Loucy (cell line): ENCODE results near the gene AQP12A.

Experiments used
- H2AFZ ChIP-seq: fragments of 200-600 bp; sonication (generic); 2 replicates; pipeline ENCODE4 v1.6.0; 2016; ENCODE audit warnings: antibody characterized with exemption, mild to moderate bottlenecking, low read length, moderate library complexity
- H3F3A ChIP-seq: fragments of 200-600 bp; 2 replicates; pipeline ENCODE4 v1.6.0; 2016; ENCODE audit warnings: antibody characterized with exemption, low read depth, mild to moderate bottlenecking
- H3K27me3 ChIP-seq: fragments of 200-600 bp; sonication (generic); 2 replicates; pipeline ENCODE4 v1.6.1; 2014; ENCODE audit warnings: low read length, mild to moderate bottlenecking; ENCODE audit not compliant: insufficient read depth, poor library complexity, severe bottlenecking
- H3K36me3 ChIP-seq: fragments of 200-600 bp; sonication (generic); 2 replicates; pipeline ENCODE4 v1.6.1; 2016; ENCODE audit warnings: low read length; ENCODE audit not compliant: insufficient read depth
- H3K4me1 ChIP-seq: fragments of 200-600 bp; sonication (generic); 2 replicates; pipeline ENCODE4 v1.5.1; 2014; ENCODE audit warnings: low read length, mild to moderate bottlenecking; ENCODE audit not compliant: insufficient read depth, poor library complexity, severe bottlenecking
- H3K4me2 ChIP-seq: fragments of 200-600 bp; sonication (generic); 2 replicates; pipeline ENCODE4 v1.6.0; 2014; ENCODE audit warnings: antibody characterized with exemption, low read length, low read depth, mild to moderate bottlenecking; ENCODE audit not compliant: poor library complexity, severe bottlenecking
- H3K4me3 ChIP-seq: fragments of 200-600 bp; sonication (generic); 2 replicates; pipeline ENCODE4 v1.5.1; 2014; ENCODE audit warnings: low read length, mild to moderate bottlenecking, mixed read lengths; ENCODE audit not compliant: poor library complexity, severe bottlenecking
- H3K79me2 ChIP-seq: fragments of 200-600 bp; sonication (generic); 2 replicates; pipeline ENCODE4 v1.6.1; 2014; ENCODE audit warnings: low read length; ENCODE audit not compliant: insufficient read depth
- H3K9ac ChIP-seq: fragments of 200-600 bp; sonication (generic); 2 replicates; pipeline ENCODE4 v1.6.0; 2014; ENCODE audit warnings: mild to moderate bottlenecking, low read depth, low read length, moderate library complexity; ENCODE audit not compliant: poor library complexity, severe bottlenecking
- H3K9me2 ChIP-seq: fragments of 200-600 bp; sonication (generic); replicated peaks from 2 replicates; pipeline ENCODE4 v1.6.1; 2016; ENCODE audit warnings: low read depth, low read length, mixed read lengths
- H3K9me3 ChIP-seq: fragments of 200-600 bp; sonication (generic); 2 replicates; pipeline ENCODE4 v1.6.1; 2014; ENCODE audit warnings: mild to moderate bottlenecking, antibody characterized with exemption, low read length, low read depth; ENCODE audit not compliant: insufficient read depth
- H4K20me1 ChIP-seq: fragments of 200-600 bp; sonication (generic); 2 replicates; pipeline ENCODE4 v1.6.0; 2014; ENCODE audit warnings: antibody characterized with exemption, low read length, mild to moderate bottlenecking; ENCODE audit not compliant: insufficient read depth, poor library complexity, severe bottlenecking
- EZH2phosphoT487 ChIP-seq: fragments of 200-600 bp; IDR thresholded peaks from 2 replicates; pipeline ENCODE4 v1.6.1; 2018; ENCODE audit warnings: antibody characterized with exemption, mild to moderate bottlenecking, moderate library complexity, borderline replicate concordance
- TF ChIP-seq, protein P1 (sequence below): fragments of 200-600 bp; sonication (generic); conservative IDR thresholded peaks from 2 replicates; pipeline ENCODE4 v1.5.1; 2014; ENCODE audit warnings: mild to moderate bottlenecking, antibody characterized with exemption, low read length

AQP12A gene

DNA sequence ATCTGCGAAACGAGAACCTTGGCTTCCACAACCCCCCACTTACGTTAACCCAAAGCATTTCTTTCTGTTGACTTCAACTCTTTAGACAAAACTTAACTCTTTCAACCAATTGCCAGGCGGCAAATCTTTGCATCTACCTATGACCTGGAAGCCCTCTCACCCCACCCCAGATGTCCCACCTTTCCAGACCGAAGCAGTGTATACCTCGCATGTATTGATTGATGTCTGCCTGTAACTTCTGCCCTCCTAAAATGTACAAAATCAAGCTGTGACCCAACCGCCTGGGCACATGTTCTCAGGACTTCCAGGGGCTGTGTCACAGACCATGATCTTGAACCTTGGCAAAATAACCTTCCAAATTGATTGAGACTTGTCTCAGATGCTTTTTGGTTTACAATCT, 21.3 kb upstream of the AQP12A start:
- no peak overlapping the region for H3K4me2 ChIP-seq
- no peak overlapping the region for H2AFZ ChIP-seq
- TF ChIP-seq, protein P1, sequence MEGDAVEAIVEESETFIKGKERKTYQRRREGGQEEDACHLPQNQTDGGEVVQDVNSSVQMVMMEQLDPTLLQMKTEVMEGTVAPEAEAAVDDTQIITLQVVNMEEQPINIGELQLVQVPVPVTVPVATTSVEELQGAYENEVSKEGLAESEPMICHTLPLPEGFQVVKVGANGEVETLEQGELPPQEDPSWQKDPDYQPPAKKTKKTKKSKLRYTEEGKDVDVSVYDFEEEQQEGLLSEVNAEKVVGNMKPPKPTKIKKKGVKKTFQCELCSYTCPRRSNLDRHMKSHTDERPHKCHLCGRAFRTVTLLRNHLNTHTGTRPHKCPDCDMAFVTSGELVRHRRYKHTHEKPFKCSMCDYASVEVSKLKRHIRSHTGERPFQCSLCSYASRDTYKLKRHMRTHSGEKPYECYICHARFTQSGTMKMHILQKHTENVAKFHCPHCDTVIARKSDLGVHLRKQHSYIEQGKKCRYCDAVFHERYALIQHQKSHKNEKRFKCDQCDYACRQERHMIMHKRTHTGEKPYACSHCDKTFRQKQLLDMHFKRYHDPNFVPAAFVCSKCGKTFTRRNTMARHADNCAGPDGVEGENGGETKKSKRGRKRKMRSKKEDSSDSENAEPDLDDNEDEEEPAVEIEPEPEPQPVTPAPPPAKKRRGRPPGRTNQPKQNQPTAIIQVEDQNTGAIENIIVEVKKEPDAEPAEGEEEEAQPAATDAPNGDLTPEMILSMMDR, result no peak
- TF ChIP-seq EZH2phosphoT487, result no peak
- H3K4me3 ChIP-seq, result no peak overlapping the region
- no peaks in the 10 kb centered on the region for H3K79me2 ChIP-seq
- no peaks in the 10 kb centered on the region for H3K36me3 ChIP-seq
- H3K9me2 ChIP-seq, result no peaks in the 10 kb centered on the region
- no peaks in the 10 kb centered on the region for H3F3A ChIP-seq
- H3K4me1 ChIP-seq, result no peaks in the 10 kb centered on the region
- no peaks in the 10 kb centered on the region for H4K20me1 ChIP-seq
- no peaks in the 10 kb centered on the region for H3K9me3 ChIP-seq
- no peak overlapping the region for H3K9ac ChIP-seq
- H3K27me3 ChIP-seq, result no peaks in the 10 kb centered on the region

DNA sequence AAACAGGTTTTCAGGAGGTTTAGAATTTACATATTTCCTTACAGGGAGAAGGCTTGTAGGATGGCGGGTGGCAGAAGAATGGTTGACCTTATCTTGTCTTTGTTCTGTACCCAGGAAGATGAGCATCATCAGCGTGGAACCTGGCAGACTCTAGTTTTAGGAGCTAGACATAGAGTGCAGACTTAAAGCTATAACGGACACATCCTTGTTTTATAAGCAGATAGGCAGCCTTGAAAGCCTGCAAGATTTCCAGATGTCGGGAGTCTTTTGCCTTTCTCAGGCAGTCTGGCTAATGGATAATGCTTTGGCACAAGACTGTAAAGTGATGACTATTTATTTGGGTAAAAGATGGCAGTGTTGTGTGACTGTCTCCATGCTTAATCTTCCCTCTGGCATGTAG, 20.7 kb upstream of the AQP12A start:
- H4K20me1 ChIP-seq, result no peaks in the 10 kb centered on the region
- H3K9me3 ChIP-seq, result no peaks in the 10 kb centered on the region
- TF ChIP-seq, protein P1, result no peak
- TF ChIP-seq EZH2phosphoT487, result no peak
- no peaks in the 10 kb centered on the region for H3K4me1 ChIP-seq
- H3K79me2 ChIP-seq, result no peaks in the 10 kb centered on the region
- no peak overlapping the region for H3K4me3 ChIP-seq
- H3K4me2 ChIP-seq, result no peak overlapping the region
- H2AFZ ChIP-seq, result no peak overlapping the region
- no peaks in the 10 kb centered on the region for H3K36me3 ChIP-seq
- no peaks in the 10 kb centered on the region for H3K9me2 ChIP-seq
- H3K27me3 ChIP-seq, result no peaks in the 10 kb centered on the region
- no peaks in the 10 kb centered on the region for H3F3A ChIP-seq
- no peak overlapping the region for H3K9ac ChIP-seq

DNA sequence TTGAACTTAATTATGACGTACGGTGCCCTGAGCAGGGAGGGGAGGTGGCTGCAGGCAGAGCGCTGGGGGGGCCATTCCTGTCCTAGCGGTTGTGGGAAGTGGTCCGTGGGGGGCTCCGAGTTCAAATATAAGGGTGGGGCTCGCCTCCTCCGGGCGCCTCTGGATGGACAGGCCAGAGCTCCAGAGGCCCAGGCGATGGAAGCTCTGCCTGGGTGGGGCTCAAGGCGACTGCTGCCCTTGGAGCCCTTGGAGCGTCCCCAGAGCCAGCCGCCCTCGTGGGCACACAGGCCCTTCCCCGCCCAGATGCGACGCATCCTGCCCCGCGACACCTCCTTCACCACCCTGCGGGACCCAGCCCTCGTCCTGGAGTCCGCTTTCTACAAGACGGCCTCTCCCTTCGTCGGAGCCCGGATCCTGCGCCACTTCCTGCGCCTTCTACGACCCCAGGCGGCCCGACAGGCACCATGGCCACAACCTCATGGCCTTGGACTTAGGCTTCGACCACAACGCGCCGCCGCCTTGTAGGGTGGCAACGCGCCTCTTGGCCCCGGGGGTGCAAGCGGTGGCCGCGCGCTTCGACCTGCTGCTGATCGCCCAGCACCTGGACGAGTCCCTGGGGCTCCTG, 19.5 kb upstream of the AQP12A start:
- Histone ChIP-seq H3F3A (no peaks in the 10 kb centered on the region), H3K9me2 (no peaks in the 10 kb centered on the region)
- TF ChIP-seq EZH2phosphoT487, result no peak
- TF ChIP-seq, protein P1, result no peak

More for the DNA sequence above, 19.5 kb upstream of the AQP12A start:
- H3K9me3 ChIP-seq, result no peaks in the 10 kb centered on the region
- H4K20me1 ChIP-seq, result no peaks in the 10 kb centered on the region
- no peak overlapping the region for H2AFZ ChIP-seq
- no peak overlapping the region for H3K4me3 ChIP-seq
- no peaks in the 10 kb centered on the region for H3K27me3 ChIP-seq
- H3K4me2 ChIP-seq, result no peak overlapping the region
- no peaks in the 10 kb centered on the region for H3K4me1 ChIP-seq
- no peaks in the 10 kb centered on the region for H3K79me2 ChIP-seq
- H3K36me3 ChIP-seq, result no peaks in the 10 kb centered on the region
- no peak overlapping the region for H3K9ac ChIP-seq
